Hematopoietic multipotent progenitor cell treated with erythropoietin and hydrocortisone succinate and interleukin-3 and kit ligand, for 15 days (in vitro differentiated cells): ENCODE results near the gene DCST1.

Experiments used
- DNase-seq: peaks from one replicate; pipeline ENCODE4 v3.0.0-alpha.2; 2015; ENCODE audit warnings: low spot score

Gene DCST1

DNA sequence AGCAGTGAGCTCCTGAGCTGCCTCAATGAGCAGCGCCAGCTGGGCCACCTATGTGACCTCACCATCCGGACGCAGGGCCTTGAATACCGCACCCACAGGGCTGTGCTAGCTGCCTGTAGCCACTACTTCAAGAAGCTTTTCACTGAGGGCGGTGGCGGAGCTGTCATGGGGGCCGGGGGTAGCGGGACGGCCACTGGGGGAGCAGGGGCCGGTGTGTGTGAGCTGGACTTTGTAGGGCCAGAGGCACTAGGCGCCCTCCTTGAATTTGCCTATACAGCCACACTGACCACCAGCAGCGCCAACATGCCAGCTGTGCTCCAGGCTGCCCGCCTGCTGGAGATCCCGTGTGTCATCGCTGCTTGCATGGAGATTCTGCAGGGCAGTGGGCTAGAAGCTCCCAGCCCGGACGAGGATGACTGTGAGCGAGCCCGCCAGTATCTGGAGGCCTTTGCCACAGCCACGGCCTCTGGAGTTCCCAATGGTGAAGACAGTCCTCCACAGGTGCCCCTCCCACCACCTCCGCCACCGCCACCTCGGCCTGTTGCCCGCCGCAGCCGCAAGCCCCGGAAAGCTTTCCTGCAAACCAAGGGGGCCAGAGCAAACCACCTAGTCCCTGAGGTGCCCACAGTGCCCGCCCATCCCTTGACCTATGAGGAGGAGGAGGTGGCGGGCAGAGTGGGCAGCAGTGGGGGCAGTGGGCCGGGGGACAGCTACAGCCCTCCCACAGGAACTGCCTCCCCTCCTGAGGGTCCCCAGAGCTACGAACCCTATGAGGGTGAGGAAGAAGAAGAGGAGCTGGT lies 18.7 kb upstream of the DCST1 start:
- DNase-seq = no peak

DNA sequence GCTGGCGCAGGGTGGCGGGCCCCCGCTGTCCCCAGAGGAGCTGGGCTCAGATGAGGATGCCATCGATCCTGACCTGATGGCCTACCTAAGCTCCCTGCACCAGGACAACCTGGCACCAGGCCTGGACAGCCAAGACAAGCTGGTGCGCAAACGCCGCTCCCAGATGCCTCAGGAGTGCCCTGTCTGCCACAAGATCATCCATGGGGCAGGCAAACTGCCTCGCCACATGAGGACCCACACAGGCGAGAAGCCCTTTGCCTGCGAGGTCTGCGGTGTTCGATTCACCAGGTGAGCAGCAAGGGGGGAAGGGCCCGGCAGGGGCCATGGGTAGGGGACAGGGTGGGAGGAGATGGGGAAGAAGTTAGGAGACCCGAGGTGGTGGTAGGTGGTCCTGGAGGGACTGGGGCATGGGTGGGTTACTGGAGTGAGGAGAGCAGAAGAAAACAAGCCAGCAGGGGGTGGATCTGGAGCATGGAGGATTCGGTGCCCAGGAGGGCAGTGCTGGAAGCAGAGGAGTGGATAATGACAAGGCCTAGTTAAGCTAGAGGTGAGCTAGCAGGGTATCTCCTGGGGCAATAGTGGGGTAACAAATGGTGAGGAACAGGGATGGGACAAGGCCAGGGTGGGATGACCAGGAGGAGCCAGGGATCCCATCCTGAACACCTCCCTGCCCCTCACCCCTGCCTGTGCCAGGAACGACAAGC lies 17.9 kb upstream of the DCST1 start:
- no peak for DNase-seq

DNA sequence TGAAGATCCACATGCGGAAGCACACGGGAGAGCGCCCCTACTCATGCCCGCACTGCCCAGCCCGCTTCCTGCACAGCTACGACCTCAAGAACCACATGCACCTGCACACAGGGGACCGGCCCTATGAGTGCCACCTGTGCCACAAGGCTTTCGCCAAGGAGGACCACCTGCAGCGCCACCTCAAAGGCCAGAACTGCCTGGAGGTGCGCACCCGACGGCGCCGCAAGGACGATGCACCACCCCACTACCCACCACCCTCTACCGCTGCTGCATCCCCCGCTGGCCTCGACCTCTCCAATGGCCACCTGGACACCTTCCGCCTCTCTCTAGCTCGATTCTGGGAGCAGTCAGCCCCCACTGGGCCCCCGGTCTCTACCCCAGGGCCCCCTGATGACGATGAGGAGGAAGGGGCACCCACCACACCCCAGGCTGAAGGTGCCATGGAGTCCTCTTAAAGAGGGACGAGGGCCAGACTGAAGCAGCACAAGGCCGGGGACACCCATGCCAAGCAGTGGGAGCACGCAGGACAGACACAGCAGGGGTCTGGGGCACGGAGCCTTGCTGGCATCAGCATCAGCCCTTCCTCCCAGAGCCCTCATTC lies 17.3 kb upstream of the DCST1 start:
- no peak for DNase-seq

GRCh38 chr1:155017041-155017945 lies 16.3 kb upstream of the DCST1 start:
- peak; percentile 83 for DNase-seq

GRCh38 chr1:155017946-155018316 lies 15.7 kb upstream of the DCST1 start:
- DNase-seq = no peak

DNA sequence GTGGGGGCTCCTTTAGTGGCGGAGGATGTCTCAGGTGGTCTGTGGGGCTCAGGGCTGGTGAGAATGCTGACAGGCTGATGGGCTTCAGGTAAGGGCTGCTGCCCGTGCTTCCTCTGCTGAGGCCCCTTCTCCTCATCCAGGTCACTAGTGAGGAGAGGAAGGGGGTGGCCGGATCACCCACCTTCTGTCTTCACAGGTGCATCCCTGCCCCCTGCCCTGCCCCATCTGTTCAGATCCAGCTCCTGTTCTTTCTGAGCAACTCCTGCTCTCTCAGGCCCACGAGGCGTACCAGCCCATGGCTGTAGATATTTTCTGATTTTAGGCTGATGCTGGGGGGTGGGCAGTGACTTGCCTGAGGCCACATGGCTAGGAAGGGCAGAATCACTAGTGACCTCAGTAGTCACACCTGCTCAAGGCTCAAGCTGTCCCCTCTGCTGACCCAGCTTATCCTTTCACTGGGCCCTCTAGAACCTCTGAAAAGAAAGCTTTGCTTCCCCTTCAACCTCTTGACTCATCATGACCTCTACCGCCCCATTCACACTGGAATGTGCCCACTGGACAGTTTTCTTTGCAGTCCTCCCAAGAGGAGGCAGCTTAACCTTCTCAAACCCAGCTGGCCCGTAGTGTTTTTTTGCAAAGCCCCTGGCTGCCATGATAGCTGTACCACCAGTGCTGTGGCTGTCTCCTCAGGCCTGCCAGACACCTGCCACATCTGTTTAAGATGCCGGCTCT lies 14.8 kb upstream of the DCST1 start:
- DNase-seq = no peak

GRCh38 chr1:155019377-155020245 lies 14.0 kb upstream of the DCST1 start:
- DNase-seq = no peak

GRCh38 chr1:155022136-155022926 lies 11.3 kb upstream of the DCST1 start:
- DNase-seq = no peak

- no peak for DNase-seq
Observed at GRCh38 chr1:155022927-155023236, 10.7 kb upstream of the DCST1 start.

- DNase-seq = no peak
Observed at GRCh38 chr1:155023627-155024026, 10.0 kb upstream of the DCST1 start.

GRCh38 chr1:155024315-155024714 lies 9.3 kb upstream of the DCST1 start:
- no peak for DNase-seq

GRCh38 chr1:155026154-155026553 lies 7.5 kb upstream of the DCST1 start:
- no peak for DNase-seq

DNA sequence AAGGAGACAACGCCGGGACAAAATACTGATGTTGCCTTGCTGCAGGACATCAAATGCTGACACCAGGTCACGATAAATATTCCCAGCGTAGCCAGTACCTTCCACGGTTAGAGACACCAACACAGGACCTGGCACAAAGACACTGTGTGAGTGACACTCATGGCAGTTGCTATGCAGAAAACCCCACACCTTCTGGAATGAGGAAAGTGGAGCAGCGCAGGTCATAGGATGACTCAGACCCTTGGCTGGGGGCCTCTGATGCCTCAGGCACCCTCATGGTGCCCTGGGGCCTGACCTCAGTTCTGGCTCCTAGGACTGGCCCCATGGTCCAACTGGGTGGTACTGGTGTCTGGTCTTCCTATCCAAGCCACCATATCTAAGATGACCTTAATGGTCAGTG lies 7.0 kb upstream of the DCST1 start:
- no peak for DNase-seq

DNA sequence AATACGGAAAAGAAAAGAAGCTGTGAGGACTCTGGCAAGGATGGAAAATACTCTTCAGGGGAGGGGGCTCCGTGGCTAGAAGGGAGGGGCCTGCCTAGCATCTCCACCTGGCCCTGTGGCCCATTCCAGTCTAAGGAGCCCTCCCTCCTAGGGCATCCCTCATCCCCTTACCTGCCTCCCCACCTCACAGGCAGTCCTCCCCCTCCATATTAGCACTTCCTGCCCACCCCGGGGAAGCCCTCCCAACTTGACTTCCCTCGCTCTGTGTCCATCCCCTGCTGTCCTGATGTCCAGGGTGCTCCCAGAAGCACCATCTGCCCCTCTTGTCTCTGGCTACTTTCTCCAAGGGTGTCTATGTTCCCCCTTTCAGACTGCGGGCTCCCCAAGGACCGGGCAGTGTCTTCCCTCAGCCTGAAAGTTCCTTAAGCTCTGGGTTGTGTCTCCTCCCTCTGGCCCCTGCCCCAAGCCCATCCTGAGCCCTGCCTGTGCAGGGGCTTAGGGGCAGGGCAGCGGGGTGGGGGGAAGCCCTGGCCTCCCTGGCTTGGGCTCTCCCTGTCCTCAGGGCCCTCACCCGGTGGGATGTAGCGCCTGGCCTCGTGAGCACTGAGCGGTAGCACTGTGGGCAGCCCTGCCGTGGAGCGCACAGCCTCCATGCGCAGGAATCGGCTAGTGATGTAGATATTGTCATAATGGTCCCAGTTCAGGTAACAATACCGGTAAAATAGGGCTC lies 3.9 kb upstream of the DCST1 start:
- DNase-seq = no peak

DNA sequence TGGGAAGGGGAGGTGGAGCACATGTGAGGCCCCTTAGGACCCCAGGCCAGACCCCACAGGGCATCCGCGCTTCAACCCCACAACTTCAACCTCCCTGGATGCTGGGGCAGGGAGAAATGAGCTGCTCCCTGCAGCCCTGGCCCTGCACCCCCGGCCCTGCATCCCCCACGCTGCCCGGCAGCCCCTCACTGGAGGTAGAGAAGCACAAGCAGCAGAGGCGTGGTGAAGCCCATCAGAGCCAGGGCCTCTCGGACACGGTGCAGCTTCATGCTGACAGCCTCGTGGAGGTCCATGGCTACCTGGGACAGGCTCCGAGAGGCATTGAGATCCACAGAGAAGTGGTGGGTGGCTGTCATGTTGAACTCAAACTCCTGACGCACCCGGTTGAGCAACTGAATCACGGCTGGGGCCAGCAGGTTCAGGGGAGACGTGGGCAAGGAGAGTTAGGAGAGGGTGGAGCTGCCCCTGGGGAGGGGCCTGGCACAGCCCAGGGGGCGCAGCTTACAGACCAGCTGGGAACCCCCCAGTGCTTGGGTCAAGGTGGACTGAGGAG lies 3.3 kb upstream of the DCST1 start:
- no peak for DNase-seq

DNA sequence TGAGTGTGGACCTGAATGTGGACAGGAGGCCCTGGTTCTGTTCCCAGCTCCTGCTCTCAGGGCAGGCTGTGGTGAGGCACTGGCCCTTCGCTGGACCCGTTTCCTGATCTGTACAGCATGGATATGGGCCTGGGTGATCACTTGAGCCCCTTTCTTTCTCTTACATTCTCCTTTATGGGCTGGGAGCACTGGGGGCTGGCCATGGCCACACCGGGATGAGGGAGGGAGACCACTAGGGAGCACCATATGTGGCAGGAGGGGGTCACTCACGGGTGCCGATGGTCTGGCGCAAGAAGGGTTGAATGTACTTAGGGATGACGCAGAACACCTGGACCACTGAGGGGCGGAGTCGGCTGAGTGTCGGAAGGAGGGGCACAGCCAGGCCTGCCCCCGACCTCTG lies 2.7 kb upstream of the DCST1 start:
- DNase-seq = no peak

- DNase-seq = no peak
Observed at GRCh38 chr1:155032886-155033285, 738 bp upstream of the DCST1 start.

DNA sequence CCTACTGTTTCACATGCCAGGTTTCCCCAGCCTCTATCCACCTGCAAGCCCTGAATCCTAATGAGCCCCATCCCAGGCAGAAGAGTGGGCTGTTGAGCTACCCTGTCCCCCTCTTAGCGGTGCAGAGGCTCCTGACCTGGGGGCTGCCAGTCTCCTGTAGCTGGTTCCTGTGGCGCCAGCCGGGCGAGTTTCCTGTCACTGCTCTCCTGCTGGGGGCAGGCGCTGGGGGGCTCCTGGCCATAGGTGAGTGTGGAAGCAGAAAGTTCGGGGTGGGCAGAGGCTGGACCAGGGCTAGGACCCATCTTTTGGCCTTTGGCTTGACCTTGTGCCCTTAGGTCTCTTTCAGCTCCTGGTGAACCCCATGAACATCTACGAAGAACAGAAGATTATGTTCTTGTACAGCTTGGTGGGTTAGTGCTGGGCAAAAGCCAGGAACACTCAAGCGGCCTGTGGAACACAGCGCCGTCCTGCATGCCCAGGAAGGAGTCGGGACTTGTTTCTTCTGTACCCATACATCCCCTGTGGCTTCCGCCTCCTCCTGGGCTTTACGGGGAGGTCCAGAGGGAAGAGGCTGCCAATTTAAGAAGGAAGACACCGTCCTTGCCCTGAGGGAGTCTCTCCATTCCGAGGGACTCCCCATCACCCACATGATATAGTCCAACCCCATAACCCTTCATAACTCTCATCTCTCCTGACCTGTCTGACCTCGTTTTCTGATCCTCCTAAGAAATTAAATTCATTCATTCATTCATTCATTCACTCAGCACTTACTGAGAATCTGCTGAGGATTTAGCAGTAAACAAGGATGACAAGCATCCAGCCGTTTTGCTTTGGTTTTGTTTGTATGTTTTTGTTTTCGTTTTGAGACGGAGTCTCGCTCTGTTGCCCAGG lies 939 bp downstream of the DCST1 start:
- no peak for DNase-seq
